ENCODE data around the gene SERTAD3. TPM values are rescaled to one million over a fixed set of nuclear protein-coding genes. Genes with fewer than 3 reads are reported as not detected.

The SERTAD3 gene
- total RNA-seq, 4 donors from 2014 or later, result 15.6 to 23.4 (median 19.9) TPM

- DNase-seq (ENCODE audit: low spot score in 2 of 2), result no peak
- no peak for TF ChIP-seq CTCF (IDR thresholded peaks at IDR 0.05)
- no peak for TF ChIP-seq POLR2A (IDR thresholded peaks at IDR 0.05)
- TF ChIP-seq EP300 (IDR thresholded peaks at IDR 0.05), result no peak
- no peaks in the 10 kb centered on the region for H3K27me3 ChIP-seq
- H3K4me1 ChIP-seq, result peaks cover 0 to 3% (median 0%) of the 10 kb centered on the region in 4 donors
- no peak overlapping the region for H3K4me3 ChIP-seq
- no peaks in the 10 kb centered on the region for H3K9me3 ChIP-seq
- peaks cover 0 to 80% (median 0%) of the 10 kb centered on the region in 3 donors for H3K36me3 ChIP-seq
- WGBS, 2 donors, result 96 to 97% methylated on average over 4 of the region's 4 CpGs
- no peak overlapping the region for H3K27ac ChIP-seq
Measured at GRCh38 chr19:40450664-40451063, 6.5 kb upstream of the SERTAD3 start.

- no peak overlapping the region for H3K4me3 ChIP-seq
- H3K27me3 ChIP-seq, result no peaks in the 10 kb centered on the region
- no peak overlapping the region for H3K27ac ChIP-seq
- 83 to 89% methylated on average over 4 of the region's 4 CpGs for WGBS, 2 donors
- peaks cover 0 to 68% (median 0%) of the 10 kb centered on the region in 3 donors for H3K36me3 ChIP-seq
- no peaks in the 10 kb centered on the region for H3K9me3 ChIP-seq
- no peak for DNase-seq (ENCODE audit: low spot score in 2 of 2)
- TF ChIP-seq EP300 (IDR thresholded peaks at IDR 0.05) (no peak), POLR2A (IDR thresholded peaks at IDR 0.05) (no peak), CTCF (IDR thresholded peaks at IDR 0.05) (no peak)
- peaks cover 0 to 13% (median 0%) of the 10 kb centered on the region in 4 donors for H3K4me1 ChIP-seq
Measured at GRCh38 chr19:40449506-40449905, 5.4 kb upstream of the SERTAD3 start.

- Histone ChIP-seq H3K36me3 (peaks cover 0 to 53% (median 0%) of the 10 kb centered on the region in 3 donors), H3K9me3 (no peaks in the 10 kb centered on the region), H3K27ac (peak overlapping the region in 1 of 4 donors; percentile 99), H3K4me1 (peaks cover 0 to 28% (median 9%) of the 10 kb centered on the region in 4 donors), H3K4me3 (no peak overlapping the region), H3K27me3 (no peaks in the 10 kb centered on the region)
- TF ChIP-seq EP300 (IDR thresholded peaks at IDR 0.05), result no peak
- TF ChIP-seq CTCF (IDR thresholded peaks at IDR 0.05), result no peak
- no peak for TF ChIP-seq POLR2A (IDR thresholded peaks at IDR 0.05)
- WGBS, 2 donors, result 68 to 76% methylated on average over 8 of the region's 8 CpGs
- DNase-seq (ENCODE audit: low spot score in 2 of 2), result no peak
Measured at GRCh38 chr19:40446263-40446784, 2.2 kb upstream of the SERTAD3 start.

DNA sequence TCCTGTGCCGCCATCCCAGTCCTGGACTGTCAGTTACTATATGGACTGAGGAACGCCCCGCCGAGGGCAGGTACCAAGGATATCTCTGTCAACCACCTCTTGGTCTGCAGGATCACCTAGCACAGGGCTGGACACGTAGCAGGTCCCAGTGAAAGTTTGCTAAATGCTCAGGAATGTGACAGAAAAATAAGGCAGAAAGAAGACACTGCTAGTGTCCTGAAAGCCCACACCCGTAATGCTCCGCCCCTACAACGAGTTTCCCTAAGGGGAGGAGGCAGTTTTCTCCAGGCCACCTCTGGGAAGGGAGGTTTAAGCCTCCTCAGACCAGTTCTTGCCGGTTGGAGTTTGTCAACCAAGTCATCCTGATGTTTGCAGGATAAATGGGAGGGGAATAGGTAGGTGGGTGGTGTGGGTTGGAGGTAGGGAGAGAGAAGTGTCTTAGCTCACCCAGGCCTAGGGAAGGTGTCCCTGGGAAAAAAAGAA, 1.7 kb upstream of the SERTAD3 start:
- H3K4me3 ChIP-seq, result no peak overlapping the region
- WGBS, 2 donors, result 62 to 67% methylated on average over 9 of the region's 9 CpGs
- H3K4me1 ChIP-seq, result peaks cover 0 to 33% (median 9%) of the 10 kb centered on the region in 4 donors
- H3K27ac ChIP-seq, result peak overlapping the region in 1 of 4 donors; percentile 99
- TF ChIP-seq CTCF (IDR thresholded peaks at IDR 0.05) (no peak), POLR2A (IDR thresholded peaks at IDR 0.05) (no peak), EP300 (IDR thresholded peaks at IDR 0.05) (no peak)
- DNase-seq (ENCODE audit: low spot score in 2 of 2), result no peak
- H3K9me3 ChIP-seq, result no peaks in the 10 kb centered on the region
- H3K27me3 ChIP-seq, result no peaks in the 10 kb centered on the region
- H3K36me3 ChIP-seq, result peaks cover 0 to 53% (median 0%) of the 10 kb centered on the region in 3 donors

DNA sequence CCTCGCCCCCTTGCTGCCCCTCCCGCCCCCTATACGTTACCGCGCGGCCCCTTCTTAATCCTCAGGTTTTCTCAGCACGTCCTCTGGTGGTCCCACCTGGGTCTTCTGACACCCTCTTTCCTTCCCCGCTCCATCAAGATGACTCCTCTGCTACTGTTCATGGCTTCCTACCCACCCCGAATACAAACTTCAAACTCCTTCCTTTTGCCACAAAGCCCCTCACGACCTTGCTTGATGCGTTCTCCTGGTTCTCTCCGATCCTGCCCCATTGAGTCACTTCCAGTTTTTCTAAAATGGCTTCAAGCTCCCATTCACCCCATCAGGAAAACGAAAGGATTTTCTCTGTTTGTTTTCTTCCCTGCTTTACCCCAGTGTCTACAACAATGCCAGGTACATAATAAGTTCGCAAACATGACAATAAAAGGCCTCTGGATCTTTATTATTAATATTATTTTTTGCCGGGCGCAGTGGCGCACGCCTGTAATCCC, 734 bp upstream of the SERTAD3 start:
- no peaks in the 10 kb centered on the region for H3K27me3 ChIP-seq
- peak overlapping the region; percentile 59 to 97 (median 88) for H3K4me3 ChIP-seq
- H3K4me1 ChIP-seq, result peaks cover 0 to 34% (median 9%) of the 10 kb centered on the region in 4 donors
- H3K9me3 ChIP-seq, result no peaks in the 10 kb centered on the region
- no peak for TF ChIP-seq EP300 (IDR thresholded peaks at IDR 0.05)
- TF ChIP-seq POLR2A (IDR thresholded peaks at IDR 0.05), result no peak
- peak in 2 of 5 experiments; percentile 7 to 11 for TF ChIP-seq CTCF (IDR thresholded peaks at IDR 0.05)
- DNase-seq (ENCODE audit: low spot score in 2 of 2), result no peak
- peak overlapping the region; percentile 99 to 100 (median 99) for H3K27ac ChIP-seq
- 17 to 19% methylated on average over 17 to 18 of the region's 18 CpGs for WGBS, 2 donors
- H3K36me3 ChIP-seq, result peaks cover 0 to 54% (median 0%) of the 10 kb centered on the region in 3 donors
